NCI-H524 treated with DMSO at 0.1 percent for 48 hours (cell line): ENCODE data around the gene PDCD4.

Experiments used
- DNase-seq: peaks from one replicate; lab custom pipeline; 2025; lab: John Stamatoyannopoulos, UW

Gene PDCD4

DNA sequence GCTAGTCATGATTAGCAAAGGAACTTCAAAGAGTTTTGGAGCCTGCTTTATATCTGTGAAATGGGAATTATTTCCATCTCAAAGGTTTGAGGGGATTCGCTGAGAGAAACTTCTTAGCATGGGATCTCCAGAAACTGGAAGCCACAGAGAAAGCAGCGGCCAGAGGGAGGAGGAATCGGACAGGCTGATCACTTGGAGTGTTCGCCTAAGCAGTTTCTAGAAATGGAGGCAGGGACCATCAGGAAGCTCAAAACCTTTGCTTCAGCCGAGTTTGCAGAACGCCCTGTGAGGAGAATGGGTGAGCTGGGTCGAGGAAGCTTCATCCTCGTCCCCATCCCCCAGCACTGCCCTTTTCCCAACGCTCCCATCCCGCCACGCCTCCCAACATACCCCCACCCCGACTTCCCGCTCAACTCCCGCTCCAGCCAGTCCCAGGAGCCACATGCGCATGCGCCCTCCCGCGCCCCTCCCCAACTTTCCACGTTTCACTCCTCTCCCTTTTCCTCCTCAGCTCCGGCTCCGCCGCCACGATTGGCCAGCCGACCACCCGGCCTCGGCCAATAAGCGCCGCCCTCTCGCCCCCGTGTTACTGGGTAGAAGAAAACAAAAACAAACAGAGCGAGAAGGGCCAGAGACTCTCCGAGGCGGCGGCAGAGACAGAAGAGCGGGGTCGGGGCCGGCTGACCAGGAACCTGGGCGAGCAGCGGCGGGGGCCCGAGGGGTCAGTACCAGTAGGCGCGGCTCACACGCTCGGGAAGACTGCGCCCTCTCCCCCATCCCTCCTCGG lies at the start of gene PDCD4:
Gene PDCD4, plus strand, starts transcription at position 631 of the 787 bp plus-strand sequence. CDS start 4,100 bp downstream, outside the sequence.
- DNase-seq, result peak; percentile 45

DNA sequence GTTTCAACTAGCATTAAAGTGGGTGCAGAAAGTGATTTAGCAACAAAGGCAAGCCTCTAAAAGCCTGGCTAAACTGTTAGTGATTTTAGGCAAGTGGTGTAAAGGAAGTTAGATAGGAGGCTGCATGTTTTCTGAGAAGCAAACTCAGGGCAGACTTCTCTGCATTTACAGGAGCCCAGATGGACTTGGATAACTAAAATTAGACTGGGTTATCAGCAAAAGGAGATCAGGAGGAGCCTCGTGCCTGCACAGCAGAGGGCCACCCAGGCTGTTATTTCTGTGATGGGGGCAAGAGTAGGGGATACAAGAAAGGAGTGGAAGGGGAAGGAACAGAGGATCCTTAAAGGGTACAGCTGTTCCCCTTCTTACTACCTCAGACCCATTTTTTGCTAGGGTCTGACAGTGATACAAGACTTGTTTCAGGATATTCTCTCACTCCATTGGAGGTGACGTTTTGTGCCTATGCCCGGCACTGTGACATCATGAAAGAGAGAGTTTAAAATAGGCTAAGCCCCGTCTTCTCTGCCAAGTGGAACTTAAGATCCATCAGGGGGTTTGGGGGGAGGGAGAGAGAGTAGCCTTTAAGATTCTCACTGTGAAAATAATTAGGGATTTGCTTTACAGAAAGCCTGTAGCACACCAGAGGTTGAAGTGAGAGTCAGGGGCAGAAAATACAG lies 49.6 kb upstream of the PDCD4 start:
- DNase-seq, result no peak

DNA sequence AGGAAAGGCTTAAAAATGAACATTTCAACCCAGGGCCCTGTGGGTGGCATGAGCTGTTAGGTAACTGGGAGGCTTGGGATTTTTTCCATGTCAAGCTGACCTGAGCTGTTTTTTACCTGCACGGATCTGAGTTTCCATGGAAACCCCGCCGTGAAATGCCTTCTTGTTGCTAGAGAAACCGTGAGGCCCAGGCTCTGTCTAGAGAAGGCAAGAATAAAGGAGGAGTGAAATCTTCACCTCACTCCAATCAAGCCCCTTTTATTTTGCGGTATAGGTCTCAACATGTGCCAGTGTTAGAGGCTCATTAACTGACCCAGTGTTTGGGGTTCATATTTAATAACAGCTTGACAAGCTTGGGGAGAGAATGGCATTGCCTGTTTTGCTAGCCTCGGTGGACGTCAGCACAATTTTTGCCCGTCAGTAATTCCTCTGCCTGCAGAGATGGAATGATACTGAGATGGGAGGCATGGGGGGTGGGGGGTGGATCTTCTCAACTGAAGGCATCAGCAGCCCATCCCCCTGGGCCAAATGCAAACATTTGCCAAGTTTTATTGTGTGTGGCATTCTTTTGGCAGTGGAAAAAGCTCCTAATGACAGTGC lies 48.9 kb upstream of the PDCD4 start:
- DNase-seq, result no peak

DNA sequence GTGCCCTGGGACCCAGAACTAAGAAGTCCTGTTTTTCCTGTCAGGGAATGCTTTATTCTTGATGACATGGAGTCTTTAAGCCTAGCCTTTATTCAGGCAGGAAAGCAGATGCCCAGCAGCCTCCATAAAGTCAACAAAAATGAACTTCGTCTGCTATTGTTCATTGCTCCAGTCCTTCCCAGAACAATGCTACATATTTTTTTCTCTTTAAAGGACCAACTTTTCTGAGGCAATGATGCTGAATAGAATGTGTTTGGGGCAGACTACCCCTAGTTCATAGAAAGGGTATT lies 47.6 kb upstream of the PDCD4 start:
- DNase-seq, result no peak

DNA sequence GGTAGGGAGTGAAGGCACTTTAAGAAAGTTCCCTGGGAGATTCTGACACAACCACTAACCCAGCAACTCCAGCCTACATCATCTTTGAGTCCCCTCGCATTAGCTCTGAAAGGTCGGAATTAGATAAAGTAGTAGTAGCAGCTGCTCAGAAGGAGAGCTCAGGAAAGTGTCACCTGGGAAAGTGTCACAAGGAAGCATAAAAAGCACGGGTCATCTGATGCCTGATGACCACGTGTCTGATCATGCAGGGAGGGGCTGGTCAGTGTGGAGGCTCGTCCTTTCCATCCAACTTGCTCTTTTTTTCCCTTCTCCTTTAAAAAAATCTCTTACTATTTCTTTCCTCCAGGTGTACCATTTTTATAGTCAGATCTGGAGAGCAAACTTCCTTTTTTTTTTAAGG lies 47.1 kb upstream of the PDCD4 start:
- no peak for DNase-seq

DNA sequence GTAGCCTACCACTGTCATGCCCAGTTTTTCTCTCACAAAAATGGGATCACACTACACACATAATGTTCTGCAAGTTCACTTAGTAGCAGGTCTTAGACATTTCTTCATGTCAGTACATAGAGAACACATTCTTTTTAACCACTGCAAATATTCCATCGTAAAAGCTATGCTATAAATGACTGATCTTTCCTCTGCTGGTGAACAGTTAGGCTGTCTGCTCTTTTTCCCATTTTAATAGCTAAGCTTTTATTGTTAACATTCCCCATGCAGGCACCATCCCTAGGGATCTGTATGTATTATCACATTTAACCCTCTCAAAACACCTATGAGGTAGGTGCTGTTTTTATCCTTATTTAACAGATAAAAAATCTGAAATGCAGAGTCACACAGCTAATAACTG lies 46.2 kb upstream of the PDCD4 start:
- DNase-seq, result no peak

DNA sequence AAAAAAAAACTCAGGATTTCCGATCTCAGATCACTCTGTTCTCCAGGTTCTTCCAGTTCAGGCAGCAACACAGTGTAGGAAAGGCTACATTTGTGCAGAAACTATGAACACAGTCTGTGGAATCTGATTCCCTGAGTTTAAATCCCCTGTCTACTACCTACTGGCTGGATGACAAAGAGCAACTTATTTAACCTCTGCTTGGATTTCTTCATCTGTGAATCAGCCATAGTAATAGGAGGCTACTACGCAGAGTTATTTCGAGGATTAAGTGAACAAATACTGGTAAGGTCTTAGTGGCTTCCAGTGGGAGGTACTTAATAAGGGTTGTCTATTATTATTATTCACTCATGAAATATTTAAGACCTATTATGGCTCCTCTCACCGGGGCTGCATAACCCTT lies 44.3 kb upstream of the PDCD4 start:
- no peak for DNase-seq

DNA sequence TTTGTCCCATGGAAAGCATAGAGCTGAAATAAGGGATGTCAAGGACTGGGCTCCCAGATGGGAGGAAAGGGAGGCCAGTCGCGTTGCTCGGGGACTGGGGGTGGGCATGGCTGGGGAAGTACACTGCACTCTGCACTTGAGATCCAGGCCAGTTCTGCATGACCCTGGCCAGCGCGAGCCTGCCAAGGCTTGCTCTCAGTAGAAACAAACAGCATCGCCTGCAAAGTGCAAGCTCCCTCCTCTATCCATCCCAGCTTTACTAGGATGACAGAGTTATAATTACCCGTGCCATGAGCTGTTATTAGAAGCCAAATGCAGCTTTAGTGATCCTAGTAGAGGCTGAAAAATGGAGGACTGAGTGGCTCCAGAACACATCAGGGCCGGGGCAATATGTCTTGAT lies 43.9 kb upstream of the PDCD4 start:
- no peak for DNase-seq

DNA sequence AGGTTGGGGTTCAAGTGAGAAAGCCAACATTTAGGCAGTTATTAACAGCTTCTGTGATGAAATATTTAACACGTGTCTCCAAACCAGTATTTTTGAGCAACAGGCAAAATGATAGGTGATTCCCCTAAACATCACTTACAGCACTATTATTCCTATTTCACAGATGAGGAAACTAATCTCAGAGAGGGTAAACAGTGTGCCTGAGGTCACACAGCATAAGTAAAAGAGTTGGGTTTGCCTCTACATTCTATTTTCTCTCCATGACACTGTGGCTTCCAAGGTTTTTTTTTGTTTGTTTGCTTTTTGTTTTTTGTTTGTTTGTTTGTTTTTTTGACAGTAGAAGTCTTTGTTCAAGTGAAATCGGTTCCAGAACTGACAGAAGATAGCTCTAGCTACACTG lies 43.2 kb upstream of the PDCD4 start:
- no peak for DNase-seq

DNA sequence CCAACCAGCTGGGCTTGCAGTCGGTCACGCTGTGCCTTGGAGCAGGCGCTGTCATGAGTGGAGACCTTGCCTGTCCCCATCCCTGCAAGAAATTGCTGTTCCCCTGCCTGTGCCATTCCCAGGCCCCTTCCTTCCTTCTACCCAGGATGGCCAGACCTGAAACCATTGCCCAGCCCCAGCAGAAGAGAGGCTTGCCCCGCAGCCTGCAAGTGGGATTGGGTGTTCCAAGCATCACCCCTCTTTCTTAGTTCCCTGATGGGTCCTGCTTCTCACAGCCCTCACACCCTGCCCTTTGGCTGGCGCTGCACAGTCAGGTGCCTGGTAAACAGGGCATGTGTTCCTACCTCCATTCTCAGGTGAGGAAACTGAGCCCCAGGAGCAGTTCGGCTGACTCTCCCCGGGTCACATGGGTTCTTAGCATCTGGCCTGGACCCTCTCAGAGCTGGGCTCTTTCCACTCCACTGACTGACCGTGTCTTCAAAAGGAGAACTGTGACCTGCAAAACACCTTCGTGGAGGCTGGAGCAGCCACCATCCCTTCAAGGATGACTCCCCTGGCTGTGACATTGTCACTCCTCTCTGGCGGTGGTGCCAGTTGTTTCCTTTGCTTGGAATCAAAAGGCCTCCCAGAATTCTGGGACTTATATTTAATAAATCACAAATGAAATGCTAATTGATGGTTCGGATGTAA lies 41.9 kb upstream of the PDCD4 start:
- DNase-seq, result no peak

DNA sequence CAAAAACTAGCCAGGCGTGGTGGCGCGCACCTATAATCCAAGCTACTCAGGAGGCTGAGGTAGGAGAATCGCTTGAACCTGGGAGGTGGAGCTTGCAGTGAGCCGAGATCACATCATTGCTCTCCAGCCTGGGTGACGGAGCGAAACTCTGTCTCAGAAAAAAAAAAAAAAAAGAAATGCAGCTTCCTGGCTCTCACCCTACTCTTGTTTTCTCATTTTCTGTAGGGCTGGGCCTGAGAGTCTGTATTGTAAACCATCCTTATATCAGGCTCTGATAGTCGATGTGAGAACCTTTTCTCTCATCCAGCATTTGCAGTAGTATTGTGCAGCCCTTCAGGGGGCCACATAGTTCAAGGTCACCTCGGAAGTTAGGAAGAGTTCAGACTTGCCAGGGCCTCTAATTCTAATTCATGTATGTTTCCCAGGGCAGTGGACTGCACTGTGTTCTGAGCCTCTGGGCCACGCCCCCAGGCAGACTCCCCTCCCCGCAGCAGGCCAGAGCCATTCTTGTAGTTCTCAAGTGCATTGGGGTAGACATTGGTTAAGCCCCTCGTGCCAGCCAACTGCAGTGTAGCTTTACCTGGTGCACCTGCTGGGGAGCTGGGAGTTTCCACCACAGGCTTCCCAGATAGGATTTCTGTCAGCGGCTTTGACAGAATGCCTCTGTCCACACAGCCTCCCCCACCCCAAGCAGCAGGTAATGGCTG lies 38.3 kb upstream of the PDCD4 start:
- no peak for DNase-seq

DNA sequence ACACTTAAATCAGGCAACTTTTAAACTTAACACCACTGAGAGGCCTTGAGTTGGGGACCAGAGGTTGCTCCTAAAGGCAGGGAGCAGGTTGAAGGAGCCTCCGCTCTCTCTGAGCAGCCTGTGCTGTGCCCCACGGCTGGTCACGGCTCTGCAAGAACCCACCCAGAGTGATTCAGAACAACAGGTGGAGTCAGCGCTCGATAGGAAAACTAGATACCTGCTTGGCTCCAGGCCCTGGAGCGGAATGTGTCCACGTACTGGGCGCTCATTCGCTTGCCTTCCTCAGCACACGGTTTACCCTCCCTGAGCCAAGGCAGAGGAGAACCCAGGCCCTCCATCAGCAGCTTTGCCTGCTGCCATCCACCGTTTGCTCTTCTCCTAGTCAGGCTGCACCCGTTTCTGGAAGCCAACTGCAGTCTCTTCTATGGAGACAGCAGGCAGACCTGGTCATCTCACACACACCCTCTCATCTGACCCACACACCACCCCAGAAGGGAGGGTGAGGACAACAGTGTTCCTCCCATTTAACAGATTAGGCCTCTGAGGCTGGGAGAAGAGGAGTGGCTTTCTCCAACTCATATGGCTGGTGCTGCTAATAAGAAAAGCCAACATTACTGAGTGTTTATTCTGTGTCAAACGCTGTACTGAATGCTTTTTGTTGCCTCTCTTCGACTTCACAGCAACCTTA lies 37.6 kb upstream of the PDCD4 start:
- DNase-seq, result no peak

DNA sequence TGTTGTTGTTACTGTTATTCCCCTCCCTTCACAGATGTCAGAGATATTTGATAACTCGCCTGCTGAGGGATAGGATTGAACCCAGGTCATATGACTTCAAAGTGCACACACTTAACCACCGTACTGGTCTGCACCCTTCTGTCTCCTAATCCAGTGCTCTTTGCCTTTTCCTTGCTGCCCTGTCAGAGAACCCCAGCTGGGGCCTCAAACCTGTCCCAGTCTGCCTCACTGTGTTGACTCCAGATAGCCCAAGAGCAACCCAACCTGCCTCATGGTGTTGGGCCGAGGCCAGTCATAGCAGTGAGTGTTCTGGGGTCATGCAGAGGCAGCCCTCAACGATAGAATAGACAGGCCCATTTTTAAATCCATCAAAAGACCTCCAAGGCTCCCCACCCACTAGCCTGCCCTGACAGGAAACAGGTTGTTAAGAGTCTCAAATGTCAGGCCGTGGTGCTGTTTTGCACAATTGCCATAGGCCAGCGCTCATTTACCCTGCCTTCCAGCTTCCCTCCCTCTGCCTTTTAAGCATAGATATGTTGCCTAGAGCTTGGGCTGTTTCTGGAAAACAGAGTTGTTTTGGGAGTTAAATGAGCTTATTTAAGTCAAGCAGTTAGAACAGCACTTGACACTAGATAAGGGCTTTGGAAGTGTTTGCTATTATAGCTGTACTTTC lies 37.0 kb upstream of the PDCD4 start:
- no peak for DNase-seq

DNA sequence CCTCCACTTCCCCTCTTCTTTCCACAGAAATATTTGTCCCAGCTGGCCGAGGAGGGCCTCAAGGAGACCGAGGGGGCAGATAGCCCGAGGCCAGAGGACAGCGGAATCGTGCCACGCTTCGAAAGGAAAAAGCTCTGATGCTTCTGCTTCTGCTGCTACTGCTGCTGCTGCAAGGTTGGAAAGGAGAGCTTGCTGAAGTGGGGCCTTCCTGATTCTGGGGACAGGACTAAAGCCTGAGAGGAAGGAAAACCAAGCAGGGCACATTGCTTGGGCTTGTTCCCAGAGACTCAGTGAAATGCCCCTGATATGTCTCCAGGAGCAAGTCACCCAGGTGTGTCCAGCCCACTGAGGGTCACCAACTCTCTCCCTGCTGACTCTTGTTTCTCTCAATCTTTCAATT lies 35.9 kb upstream of the PDCD4 start:
- no peak for DNase-seq

DNA sequence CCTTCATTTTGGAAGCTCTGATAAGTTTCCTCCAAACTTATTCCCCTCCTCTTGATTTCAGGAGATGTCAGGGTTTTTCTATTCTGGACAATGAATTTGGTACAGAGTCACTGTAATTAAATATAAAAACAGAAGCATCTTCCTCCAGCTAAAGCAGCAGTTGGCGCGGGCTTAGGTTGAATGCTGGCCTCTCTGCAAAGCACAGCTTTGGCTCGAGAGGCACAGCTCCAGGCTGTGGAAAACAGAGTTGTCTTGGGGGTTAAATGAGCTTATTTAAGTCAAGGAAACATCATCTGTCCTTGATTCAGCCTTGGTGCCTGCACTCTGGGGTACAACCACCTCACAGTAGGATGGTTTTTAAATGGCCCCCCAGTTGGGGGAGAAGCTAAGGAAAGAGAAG lies 35.0 kb upstream of the PDCD4 start:
- DNase-seq, result no peak

DNA sequence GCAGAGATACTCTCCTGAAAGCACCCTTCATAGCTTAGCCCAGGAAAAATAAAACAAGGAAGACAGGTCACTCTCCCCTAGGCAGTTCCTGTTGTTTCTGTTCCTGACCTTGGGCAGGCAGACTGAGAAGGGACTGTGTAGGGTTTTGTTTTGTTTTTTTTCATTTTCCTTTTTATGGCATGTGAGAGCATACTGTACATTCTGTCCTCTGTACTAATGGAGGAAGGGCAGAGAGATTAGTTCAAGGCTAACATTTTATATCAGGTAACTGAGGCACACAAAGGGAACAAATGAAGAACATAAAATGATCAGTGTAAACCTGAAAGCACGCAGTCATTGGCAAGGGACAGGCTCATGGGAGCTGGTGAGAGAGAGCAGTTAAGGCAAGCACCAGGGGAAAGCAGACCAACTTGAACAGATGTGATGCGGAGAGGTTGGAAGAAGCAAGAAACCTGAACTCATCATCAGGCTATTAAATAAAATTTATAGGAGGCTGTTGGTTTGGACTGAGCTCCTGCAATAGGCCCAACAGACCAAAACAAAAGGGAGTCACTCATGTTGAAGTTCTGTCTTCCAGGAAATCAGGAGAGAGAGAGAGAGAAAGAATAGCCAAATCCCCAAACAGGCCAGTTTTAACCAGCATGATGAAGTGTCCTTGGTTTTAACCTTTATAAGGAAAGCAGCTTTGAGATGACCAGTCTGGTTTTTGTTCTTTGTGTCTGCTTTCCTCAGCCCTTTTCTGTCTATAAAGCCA lies 34.1 kb upstream of the PDCD4 start:
- DNase-seq, result no peak

DNA sequence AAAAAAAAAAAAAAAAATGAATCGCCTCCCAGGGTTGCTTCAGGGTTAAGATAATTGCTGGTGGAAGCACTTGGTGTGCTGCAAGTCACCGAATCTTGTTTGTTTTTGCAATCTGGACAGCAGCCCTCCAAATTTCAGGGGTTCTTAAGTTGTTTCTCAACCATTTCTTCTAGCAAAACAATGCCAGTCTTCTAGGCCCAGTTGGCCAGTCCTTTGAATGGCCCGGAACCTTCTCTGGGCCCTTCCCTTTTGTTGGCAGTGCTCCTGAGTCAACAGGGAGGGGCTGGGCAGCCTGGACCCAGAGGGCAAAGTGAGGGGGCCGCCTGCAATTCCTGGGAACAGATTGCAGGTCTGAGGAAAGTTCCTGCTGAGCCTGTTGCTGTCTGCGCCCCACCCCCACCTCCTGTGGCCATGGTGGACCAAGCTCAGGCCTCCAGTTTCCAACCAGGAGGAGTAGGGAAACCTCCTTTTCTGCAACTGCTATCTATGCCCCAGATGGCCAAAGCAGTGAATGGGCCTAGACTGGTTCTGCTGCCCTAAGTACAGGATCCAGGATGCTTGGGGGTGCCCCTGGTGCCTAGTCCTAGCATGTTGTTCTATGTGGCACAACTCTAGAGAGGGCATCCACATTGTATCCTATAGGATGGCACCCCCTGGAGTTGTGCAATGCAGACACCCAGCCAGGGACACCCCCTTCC lies 31.4 kb upstream of the PDCD4 start:
- DNase-seq, result no peak

DNA sequence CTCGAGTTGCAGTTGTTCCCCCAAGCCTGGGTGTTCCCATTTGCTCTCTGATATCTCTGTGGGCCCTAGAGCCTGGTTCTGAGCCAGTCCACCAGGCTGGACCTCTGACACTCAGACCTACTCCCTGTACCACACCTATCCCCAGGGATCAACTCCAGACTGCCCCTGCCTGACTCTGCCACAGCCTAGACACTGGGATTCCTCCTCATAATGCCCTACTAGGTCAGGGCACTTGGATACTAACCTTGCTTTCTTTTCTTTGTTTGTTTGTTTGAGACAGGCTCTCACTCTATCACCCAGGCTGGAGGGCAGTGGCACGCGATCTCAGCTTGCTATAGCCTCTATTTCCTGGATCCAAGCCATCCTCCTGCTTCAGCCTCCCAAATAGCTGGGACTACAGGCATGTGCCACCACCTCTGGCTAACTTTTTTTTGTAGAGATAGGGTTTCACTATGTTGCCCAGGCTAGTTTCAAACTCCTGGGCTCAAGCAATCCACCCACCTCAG lies 30.8 kb upstream of the PDCD4 start:
- DNase-seq, result no peak

DNA sequence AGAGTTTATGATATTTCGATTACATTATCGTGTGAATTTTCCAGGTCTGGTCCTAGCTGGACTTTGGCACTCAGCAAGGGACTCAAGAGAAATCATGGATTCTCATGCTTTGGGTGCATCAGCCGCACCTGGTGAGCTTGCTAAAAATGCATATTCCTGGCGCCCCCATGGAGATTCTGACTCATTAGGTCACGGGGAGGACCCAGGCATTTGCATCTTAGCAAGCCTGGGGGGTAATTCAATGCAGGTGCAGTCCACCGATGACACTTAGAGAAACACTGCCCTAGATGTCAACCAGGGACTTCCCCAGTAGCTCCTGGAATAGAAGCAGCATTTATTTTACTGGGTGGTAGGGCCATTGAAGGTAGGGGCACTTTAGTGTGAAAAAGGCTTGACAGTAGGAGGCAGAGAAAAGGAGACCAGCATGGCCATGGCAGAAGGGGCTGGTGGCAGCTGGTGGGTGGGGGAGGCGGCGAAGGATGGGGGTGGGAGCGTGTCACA lies 29.9 kb upstream of the PDCD4 start:
- DNase-seq, result no peak
